IgD-negative memory B cell (primary cell): ENCODE results near the gene MARCHF3. TPM values are rescaled to one million over a fixed set of nuclear protein-coding genes. Genes with fewer than 3 reads are reported as not detected.
"Not testable (repeated sequence)": the region's sequence is repeated elsewhere in the genome, so short reads cannot be mapped to it uniquely, and the experiment has no call there.

Experiments
- H3K27ac Mint-ChIP-seq, 3 donors: one replicate each; pipeline ENCODE4 v1.8.0; 2020 to 2022; ENCODE audit warnings: mild to moderate bottlenecking in 3 of 3, mixed read lengths in 3 of 3, moderate library complexity in 1 of 3
- H3K27me3 Mint-ChIP-seq: one replicate; pipeline ENCODE4 v1.8.0; 2021; ENCODE audit warnings: mixed read lengths
- H3K36me3 Mint-ChIP-seq: one replicate; pipeline ENCODE4 v1.8.0; 2020; ENCODE audit warnings: mild to moderate bottlenecking, mixed read lengths
- H3K4me1 Mint-ChIP-seq, 3 donors: one replicate each; pipeline ENCODE4 v1.8.0; 2020 to 2022; ENCODE audit warnings: mixed read lengths in 3 of 3, mild to moderate bottlenecking in 1 of 3
- H3K4me3 Mint-ChIP-seq, 4 donors: one replicate each; pipeline ENCODE4 v1.8.0; 2020 to 2022; ENCODE audit warnings: mild to moderate bottlenecking in 4 of 4, mixed read lengths in 4 of 4, moderate library complexity in 3 of 4
- H3K9me3 Mint-ChIP-seq, 3 donors: one replicate each; pipeline ENCODE4 v1.8.0; 2020 to 2021; ENCODE audit warnings: mixed read lengths in 3 of 3, mild to moderate bottlenecking in 1 of 3
- polyA plus RNA-seq: library from polyadenylated mRNA; unstranded; fragments of 300-500 nt; fragmentation: Illumina TruSeq; gene quantifications from one replicate; pipeline ENCODE4 v1.2.3, GENCODE V29; 2021

Gene MARCHF3
- polyA plus RNA-seq, 1 donor from 2014 or later, result 31.7 TPM

DNA sequence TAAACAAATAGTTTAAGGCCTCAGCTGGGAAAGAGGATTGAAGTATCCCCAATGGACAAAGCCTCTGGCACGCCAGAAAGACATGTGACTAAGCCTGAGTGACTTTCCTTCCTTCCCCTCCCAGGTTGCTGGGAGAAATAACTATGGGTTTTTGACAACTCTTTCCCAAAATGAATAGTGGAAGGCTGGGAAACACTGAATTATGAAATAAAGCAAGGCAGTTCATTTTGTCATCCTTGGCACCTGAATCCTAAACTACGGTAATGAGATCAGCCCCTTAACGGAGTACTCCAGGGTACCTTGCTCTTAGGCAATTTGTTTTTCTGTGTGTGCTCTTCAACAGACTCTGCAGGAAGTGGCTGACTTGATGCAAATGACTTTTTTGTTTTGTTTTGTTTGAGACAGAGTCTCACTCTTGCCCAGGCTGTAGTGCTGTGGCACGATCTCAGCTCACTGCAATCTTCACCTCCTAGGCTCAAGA lies 178.2 kb downstream of the MARCHF3 start:
- H3K36me3 Mint-ChIP-seq, result peaks cover 15% of the 10 kb centered on the region
- peaks cover 27 to 40% (median 30%) of the 10 kb centered on the region in 3 donors for H3K4me1 Mint-ChIP-seq
- H3K27me3 Mint-ChIP-seq, result no peaks in the 10 kb centered on the region
- peak overlapping the region; percentile 57 to 89 (median 74) for H3K4me3 Mint-ChIP-seq
- peak overlapping the region; percentile 68 to 98 (median 97) for H3K27ac Mint-ChIP-seq
- H3K9me3 Mint-ChIP-seq, result no peaks in the 10 kb centered on the region

DNA sequence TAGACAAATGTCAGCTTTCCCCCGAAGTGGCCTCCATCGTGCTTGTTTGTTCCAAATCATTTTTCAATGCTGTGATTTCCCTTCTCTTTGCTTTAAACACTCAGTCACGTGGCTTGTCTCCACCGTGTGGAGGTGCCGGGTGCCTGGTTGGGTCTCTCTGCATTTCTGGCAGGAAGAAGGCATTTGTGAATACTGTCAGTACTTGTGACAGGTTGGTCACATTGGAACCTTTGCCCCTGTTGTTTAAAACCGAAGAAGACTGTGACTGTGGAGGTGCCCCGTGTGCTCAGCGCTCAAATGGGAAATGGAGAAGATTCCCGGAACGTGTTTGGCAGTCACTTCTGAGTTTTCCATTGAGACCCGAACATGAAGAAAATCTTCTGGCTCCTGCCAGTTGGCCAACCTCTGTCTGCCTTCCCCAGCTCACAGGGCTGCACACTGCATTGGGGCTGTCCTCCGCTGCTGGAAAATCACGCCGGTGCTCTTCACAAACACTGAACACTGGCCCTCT lies 178.8 kb downstream of the MARCHF3 start:
- Mint-ChIP-seq H3K27me3 (no peaks in the 10 kb centered on the region), H3K4me3 (peak overlapping the region in 2 of 4 donors; percentile 28 to 87), H3K27ac (peak overlapping the region; percentile 68 to 98 (median 97)), H3K9me3 (no peaks in the 10 kb centered on the region), H3K36me3 (peaks cover 11% of the 10 kb centered on the region), H3K4me1 (peaks cover 32 to 46% (median 34%) of the 10 kb centered on the region in 3 donors)

DNA sequence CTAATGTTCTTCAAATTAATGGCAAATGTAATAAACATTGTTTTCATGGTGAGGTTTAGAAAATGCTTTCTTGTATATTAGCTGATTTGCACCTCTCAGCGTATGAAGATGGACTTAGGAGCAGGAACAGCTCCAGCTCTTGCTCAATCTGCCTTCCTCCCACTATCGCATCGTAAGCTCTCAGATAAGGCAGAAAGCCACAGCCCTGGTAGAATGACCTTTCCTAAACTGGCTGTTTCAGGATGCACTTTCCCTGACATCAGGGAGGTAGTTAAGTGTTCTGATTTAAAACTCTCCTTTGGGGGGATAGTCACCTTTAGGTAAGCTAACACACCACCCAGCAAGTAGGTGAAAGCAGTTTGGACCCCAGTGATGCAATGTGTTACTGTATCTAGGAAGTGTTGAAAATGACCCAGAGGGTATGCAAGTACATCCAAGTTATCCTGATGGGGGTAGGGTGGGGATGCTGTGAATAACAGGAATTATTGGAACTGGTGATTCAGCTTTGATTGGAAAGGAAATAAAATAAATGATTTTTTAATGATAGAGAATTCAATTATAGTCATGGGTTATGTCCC lies 181.2 kb downstream of the MARCHF3 start:
- Mint-ChIP-seq H3K27ac (peak overlapping the region in 1 of 3 donors; percentile 58), H3K36me3 (peaks cover 4% of the 10 kb centered on the region), H3K27me3 (no peaks in the 10 kb centered on the region), H3K4me3 (no peak overlapping the region), H3K4me1 (peaks cover 42 to 55% (median 44%) of the 10 kb centered on the region in 3 donors), H3K9me3 (no peaks in the 10 kb centered on the region)

DNA sequence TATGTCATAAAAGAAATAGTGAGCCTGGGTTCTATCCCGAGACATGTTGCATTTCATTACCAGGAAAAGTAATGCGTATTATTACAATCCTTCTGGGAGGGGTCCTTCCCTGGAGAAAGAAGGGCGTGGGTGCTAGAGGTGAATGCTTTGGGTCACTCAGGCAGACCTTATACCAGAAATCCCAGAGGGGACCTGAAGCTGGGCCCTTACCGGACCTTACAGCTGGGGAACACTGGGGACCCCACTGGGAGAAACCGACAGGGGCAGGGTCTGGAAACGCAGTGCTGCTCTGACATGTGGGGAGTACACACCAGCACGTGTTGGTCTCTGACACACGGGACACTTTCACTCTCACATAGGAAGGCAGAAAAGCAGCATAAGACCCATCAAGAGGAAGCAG lies 182.1 kb downstream of the MARCHF3 start:
- Mint-ChIP-seq H3K27ac (peak overlapping the region in 1 of 3 donors; percentile 81), H3K4me3 (peak overlapping the region in 2 of 4 donors; percentile 13 to 67), H3K36me3 (peaks cover 4% of the 10 kb centered on the region), H3K4me1 (peaks cover 35 to 53% (median 40%) of the 10 kb centered on the region in 3 donors), H3K27me3 (no peaks in the 10 kb centered on the region), H3K9me3 (no peaks in the 10 kb centered on the region)

DNA sequence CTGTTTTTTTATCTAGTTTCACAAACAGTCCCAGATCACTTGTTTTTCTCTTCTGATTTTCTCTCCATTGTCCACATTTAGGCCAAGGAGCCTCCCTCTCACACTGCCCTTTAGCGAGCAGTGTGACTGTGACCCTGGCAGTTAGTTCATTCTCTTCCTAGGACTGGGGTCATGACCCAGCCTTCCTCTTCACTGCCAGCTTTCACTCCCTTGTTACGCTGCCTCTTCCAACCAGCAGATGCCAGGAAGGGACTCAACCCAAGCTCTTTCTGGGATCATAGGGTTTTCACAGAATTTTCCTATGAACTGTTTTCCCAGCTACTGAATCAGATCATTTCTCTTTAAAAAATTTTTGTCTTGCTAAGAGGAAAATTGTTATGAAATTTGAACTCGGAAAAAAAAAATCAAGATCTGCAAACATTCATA lies 182.5 kb downstream of the MARCHF3 start:
- Mint-ChIP-seq H3K9me3 (no peaks in the 10 kb centered on the region), H3K27me3 (no peaks in the 10 kb centered on the region), H3K4me3 (no peak overlapping the region), H3K36me3 (peaks cover 4% of the 10 kb centered on the region), H3K4me1 (peaks cover 31 to 49% (median 36%) of the 10 kb centered on the region in 3 donors), H3K27ac (peak overlapping the region in 1 of 3 donors; percentile 81)

DNA sequence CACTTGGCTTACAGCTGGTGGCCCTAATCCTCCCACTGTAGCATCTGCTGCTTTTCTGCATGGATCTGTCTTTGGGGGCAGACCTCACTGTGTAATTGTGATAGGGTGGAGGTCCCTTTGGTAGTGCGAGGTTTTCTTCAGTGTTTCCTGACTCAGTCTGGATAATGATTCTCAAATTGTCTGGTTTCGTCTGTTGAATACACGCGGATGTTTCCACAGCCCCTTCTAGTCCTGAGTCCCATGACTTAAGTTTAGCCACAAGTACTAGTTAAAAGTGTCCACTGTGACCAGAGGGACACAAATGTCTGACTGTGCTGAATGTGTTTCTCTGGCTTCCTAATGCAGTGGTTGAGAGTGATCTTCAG lies 182.9 kb downstream of the MARCHF3 start:
- peaks cover 4% of the 10 kb centered on the region for H3K36me3 Mint-ChIP-seq
- H3K4me1 Mint-ChIP-seq, result peaks cover 29 to 45% (median 32%) of the 10 kb centered on the region in 3 donors
- no peak overlapping the region for H3K4me3 Mint-ChIP-seq
- no peaks in the 10 kb centered on the region for H3K27me3 Mint-ChIP-seq
- H3K27ac Mint-ChIP-seq, result peak overlapping the region in 1 of 3 donors; percentile 2
- H3K9me3 Mint-ChIP-seq, result no peaks in the 10 kb centered on the region

DNA sequence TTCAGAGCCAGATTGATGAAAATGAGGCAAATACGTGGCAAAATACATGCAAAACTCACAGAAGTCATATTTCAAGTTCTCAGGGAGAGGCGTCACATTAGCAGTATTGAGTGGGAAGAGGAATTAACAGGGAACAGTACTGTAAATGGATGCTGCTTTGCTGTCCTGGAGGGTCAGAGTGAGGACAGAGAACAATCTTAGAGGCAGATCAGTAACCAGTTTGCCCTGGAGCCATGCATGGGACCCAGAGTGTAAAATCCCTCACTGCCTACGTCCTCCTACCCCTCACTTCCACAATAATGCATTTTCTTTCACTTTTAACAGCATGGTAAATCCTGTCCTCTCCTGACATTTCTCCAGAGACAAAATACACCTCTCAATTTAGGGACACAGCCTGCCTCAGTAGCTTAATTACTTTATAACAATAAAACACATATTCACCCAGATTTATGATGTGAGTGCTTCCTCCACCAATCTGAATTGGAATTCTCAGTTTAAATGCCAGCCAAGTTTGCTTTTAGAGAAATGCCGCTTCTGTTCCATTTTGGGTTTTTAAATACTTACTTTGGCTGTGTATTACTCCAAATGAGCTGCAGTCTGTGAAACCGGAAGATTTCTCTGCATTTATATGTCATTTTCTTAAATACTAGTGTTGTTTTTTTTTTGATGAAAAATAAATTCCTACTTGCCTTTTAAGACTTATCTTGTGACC lies 183.5 kb downstream of the MARCHF3 start:
- peaks cover 2% of the 10 kb centered on the region for H3K36me3 Mint-ChIP-seq
- no peaks in the 10 kb centered on the region for H3K27me3 Mint-ChIP-seq
- no peak overlapping the region for H3K4me3 Mint-ChIP-seq

DNA sequence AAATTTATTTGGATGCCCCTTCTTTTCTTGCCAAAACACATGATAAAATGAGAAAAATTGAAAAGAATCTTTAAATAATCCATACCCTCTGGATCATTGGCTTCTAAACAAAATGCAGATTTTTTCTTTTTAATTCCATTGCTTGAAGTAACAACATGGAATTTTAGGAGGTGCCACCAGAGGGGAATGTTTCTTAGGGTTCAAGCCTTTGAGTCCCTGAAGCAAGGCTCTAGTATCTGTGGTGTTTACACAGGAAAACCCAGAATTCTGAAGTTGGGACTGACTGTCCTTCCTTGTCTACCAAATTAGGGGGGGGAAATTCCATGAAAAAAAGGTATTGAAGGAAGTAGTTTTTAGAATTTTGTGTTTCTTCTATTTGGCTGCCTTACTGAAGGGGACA lies 184.0 kb downstream of the MARCHF3 start:
- no peaks in the 10 kb centered on the region for H3K9me3 Mint-ChIP-seq
- H3K4me1 Mint-ChIP-seq, result peaks cover 21 to 34% (median 23%) of the 10 kb centered on the region in 3 donors
- H3K27ac Mint-ChIP-seq, result peak overlapping the region in 1 of 3 donors; percentile 99
- H3K4me3 Mint-ChIP-seq, result peak overlapping the region in 1 of 4 donors; percentile 55
- peaks cover under 1% of the 10 kb centered on the region for H3K36me3 Mint-ChIP-seq
- H3K27me3 Mint-ChIP-seq, result no peaks in the 10 kb centered on the region

More for the DNA sequence above, 183.5 kb downstream of the MARCHF3 start:
- Mint-ChIP-seq H3K4me1 (peaks cover 23 to 39% (median 27%) of the 10 kb centered on the region in 3 donors), H3K27ac (peak overlapping the region in 2 of 3 donors; percentile 2 to 40), H3K9me3 (no peaks in the 10 kb centered on the region)

DNA sequence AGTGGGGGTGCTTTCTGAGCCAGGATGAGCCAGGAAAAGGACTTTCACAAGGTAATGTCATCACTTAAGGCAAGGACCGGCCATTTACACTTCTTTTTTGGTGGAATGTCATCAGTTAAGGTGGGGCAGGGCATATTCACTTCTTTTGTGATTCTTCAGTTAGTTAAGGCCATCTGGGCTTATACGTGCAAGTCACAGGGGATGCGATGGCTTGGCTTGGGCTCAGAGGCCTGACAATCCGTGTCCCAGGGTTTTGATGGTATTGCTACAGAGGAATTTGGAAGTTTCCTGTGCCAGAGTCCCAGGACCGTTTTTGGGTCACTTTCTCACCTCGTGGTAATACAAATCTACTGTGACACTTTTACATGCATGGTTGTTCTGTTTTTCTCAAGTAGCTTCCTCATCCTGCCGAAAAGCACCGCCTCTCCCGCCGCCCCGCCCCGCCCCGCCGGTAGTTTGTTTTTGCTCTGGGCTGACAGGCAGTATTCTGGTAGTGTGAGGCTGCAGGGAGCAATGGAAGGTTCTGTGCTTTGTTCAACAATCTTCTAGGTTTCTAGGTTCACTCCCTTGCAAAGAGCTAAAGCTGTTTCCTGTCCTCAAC lies 184.8 kb downstream of the MARCHF3 start:
- H3K9me3 Mint-ChIP-seq, H3K36me3 Mint-ChIP-seq, H3K27me3 Mint-ChIP-seq: not testable (repeated sequence)
- Mint-ChIP-seq H3K4me3 (peak overlapping the region in 3 of 4 donors; percentile 48 to 83 (median 55)), H3K4me1 (peaks cover 21 to 30% (median 23%) of the 10 kb centered on the region in 3 donors), H3K27ac (peak overlapping the region; percentile 87 to 99 (median 94))

DNA sequence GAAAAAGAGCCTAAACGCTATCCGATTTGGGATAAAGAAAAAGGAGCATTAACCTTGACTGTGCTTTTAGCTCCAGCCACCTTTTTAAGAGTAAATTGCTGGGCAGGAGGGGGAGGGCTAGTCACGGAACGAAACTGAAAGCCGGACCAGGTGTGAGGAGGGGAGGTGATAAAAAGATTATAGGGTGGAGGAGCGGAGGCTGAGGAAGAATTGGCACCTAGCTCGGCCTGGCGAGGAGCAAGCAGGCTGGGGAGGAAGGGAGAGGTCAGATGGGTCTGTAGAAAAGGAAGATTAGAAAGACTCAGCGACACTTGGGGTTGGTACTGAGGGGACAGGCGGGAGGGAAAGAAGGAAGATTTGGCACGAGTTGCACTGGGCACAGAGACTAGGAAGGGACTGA lies 187.0 kb downstream of the MARCHF3 start:
- not testable (repeated sequence) for H3K4me3 Mint-ChIP-seq, H3K9me3 Mint-ChIP-seq, H3K36me3 Mint-ChIP-seq, H3K27me3 Mint-ChIP-seq
- H3K27ac Mint-ChIP-seq, result peak overlapping the region in 1 of 3 donors; percentile 87
- H3K4me1 Mint-ChIP-seq, result peaks cover 15 to 27% (median 23%) of the 10 kb centered on the region in 3 donors

DNA sequence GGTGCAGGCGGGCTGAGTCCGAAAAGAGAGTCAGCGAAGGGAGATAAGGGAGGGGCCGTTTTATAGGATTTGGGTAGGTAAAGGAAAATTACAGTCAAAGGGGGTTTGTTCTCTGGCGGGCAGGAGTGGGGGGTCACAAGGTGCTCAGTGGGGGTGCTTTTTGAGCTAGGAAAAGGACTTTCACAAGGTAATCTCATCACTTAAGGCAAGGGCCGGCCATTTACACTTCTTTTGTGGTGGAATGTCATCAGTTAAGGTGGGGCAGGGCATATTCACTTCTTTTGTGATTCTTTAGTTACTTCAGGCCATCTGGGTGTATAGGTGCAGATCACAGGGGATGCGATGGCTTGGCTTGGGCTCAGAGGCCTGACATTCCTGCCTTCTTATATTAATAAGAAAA lies 191.0 kb downstream of the MARCHF3 start:
- not testable (repeated sequence) for H3K27me3 Mint-ChIP-seq, H3K4me1 Mint-ChIP-seq, H3K4me3 Mint-ChIP-seq, H3K36me3 Mint-ChIP-seq, H3K27ac Mint-ChIP-seq, H3K9me3 Mint-ChIP-seq

DNA sequence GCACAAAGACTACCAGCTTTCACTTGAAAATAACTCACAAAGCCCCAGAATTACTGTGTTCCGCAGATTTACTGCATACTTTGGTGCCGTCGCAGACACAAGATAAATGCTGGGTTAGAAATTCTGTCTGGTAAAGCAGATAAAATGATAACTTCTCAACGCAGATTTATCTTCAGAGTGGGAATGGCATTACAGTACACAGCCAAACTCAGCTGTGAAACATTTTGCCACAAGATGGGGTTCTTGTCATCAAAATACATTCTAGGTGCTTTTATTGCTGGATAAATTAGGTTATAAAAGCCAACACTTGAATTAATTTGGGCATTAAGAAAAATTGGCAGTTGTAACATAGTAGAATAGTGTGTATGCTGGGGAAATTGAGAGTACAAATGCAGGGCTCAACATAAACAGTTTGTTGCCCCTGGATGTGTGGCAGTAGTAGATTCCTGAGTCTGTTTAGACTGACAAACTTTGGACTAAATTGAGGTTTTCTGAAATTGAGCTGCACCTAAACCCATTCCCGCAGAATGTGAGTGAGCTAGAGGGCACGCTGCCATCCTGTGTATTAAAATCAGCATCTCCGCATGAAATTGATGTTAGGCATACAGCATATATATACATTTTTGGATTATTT lies 192.3 kb downstream of the MARCHF3 start:
- Mint-ChIP-seq H3K4me3 (no peak overlapping the region), H3K4me1 (peaks cover 0 to 1% (median 0%) of the 10 kb centered on the region in 3 donors), H3K9me3 (no peaks in the 10 kb centered on the region), H3K27ac (no peak overlapping the region), H3K27me3 (no peaks in the 10 kb centered on the region), H3K36me3 (peaks cover 6% of the 10 kb centered on the region)

DNA sequence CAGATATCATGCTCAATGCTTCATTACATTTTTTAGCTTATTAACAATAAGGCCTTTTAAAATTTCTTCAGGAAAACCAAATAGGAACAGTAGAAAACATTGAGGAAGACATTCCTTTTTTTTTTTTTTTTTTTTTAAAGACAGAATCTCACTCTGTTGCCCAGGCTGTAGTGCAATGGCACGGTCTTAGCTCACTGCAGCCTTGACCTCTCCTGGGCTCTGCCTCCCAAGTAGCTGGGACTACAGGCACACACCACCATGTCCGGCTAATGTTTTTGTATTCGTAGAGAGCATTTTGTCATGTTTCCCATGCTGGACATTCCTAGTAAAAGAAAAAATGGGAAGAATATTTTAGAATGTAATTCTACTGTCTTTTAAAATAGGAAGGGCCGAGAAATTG lies 193.1 kb downstream of the MARCHF3 start:
- Mint-ChIP-seq H3K4me3 (no peak overlapping the region), H3K27ac (no peak overlapping the region), H3K27me3 (no peaks in the 10 kb centered on the region), H3K4me1 (peaks cover 0 to 1% (median 0%) of the 10 kb centered on the region in 3 donors), H3K9me3 (no peaks in the 10 kb centered on the region), H3K36me3 (peaks cover 6% of the 10 kb centered on the region)

DNA sequence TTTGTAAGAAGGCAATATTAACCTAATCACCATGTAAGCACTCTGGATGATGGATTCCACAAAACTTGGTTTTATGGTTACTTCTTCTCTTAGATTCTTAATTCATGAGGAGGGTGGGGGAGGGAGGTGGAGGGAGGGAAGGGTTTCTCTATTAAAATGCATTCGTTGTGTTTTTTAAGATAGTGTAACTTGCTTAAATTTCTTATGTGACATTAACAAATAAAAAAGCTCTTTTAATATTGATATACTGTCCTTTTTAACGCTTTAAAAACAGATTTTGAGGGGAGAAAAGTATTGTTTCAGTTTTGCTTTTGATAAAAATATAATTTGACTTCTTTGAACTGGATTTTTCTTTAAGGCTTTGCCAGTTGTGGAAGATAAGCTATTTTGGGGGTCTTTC lies 193.6 kb downstream of the MARCHF3 start:
- Mint-ChIP-seq H3K4me3 (no peak overlapping the region), H3K36me3 (peaks cover 6% of the 10 kb centered on the region), H3K27ac (no peak overlapping the region), H3K4me1 (peaks cover 0 to 1% (median 0%) of the 10 kb centered on the region in 3 donors), H3K27me3 (no peaks in the 10 kb centered on the region), H3K9me3 (no peaks in the 10 kb centered on the region)

DNA sequence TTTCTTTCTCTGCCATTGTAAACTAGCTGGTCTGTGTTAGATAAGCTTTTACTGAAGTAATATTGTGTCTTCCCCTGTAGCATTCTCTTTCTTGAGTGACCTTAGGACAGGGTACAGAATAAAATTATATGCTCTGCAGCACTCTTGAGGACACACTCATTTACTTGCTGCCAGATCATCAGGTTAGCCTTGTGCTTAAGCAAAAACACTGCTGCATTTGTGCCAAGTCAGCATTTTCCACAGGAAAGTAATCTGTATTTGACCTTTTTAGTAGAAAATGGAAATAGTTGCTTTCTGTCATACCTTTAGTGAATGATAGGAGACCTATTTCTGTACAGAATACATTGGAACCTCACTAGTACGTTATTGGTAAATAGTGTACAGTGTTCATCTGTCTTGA lies 199.2 kb downstream of the MARCHF3 start:
- no peaks in the 10 kb centered on the region for H3K9me3 Mint-ChIP-seq
- H3K27me3 Mint-ChIP-seq, result no peaks in the 10 kb centered on the region
- H3K4me3 Mint-ChIP-seq, result no peak overlapping the region
- H3K4me1 Mint-ChIP-seq, result peaks cover 0 to 6% (median 0%) of the 10 kb centered on the region in 3 donors
- peaks cover 10% of the 10 kb centered on the region for H3K36me3 Mint-ChIP-seq
- H3K27ac Mint-ChIP-seq, result peak overlapping the region in 1 of 3 donors; percentile 29
